K562 (cell line): Measurements from ENCODE around the gene HMCN1. TPM values are rescaled to one million over a fixed set of nuclear protein-coding genes. Genes with fewer than 3 reads are reported as not detected.

Source experiments
- polyA plus RNA-seq, 8 experiments: library from polyadenylated mRNA; depleted of rRNA in 4 of 8; stranded (reverse) in 5 of 8; unstranded in 3 of 8; fragments of >200 nt; fragmentation: Nextera tagmentation in 2 of 8; fragmentation: Illumina TruSeq in 1 of 8; extraction: Ambion mirVana in 2 of 8; extraction: Trizol in 1 of 8; gene quantifications; 2 replicates each; pipeline versions ENCODE4 v1.2.1 to v1.2.3, GENCODE V29; 2011 to 2014; ENCODE audit warnings: inconsistent platforms in 1 of 8, missing spikeins in 1 of 8
- total RNA-seq, 7 experiments: library from RNA; depleted of rRNA in 6 of 7; stranded (reverse); fragments of >200 nt in 6 of 7; fragmentation: Illumina TruSeq in 2 of 7; extraction: Trizol in 2 of 7; gene quantifications; 2 replicates each; pipeline versions ENCODE4 v1.2.1 to v1.2.3, GENCODE V29; 2011 to 2021; ENCODE audit warnings: low replicate concordance in 1 of 7
- TF ChIP-seq, protein P1 (sequence below): fragments of 200-600 bp; sonication (generic); IDR thresholded peaks from one replicate; pipeline ENCODE4 v1.6.1; 2012; ENCODE audit warnings: mild to moderate bottlenecking, low read depth, low read length, inconsistent platforms

HMCN1 gene
- total and polyA plus RNA-seq, 9 of the 15 experiments (the other 6 are each of a cell fraction or from before 2014, with no cell fraction given): 0.07 to 0.36 (median 0.21) TPM

- TF ChIP-seq, protein P1, sequence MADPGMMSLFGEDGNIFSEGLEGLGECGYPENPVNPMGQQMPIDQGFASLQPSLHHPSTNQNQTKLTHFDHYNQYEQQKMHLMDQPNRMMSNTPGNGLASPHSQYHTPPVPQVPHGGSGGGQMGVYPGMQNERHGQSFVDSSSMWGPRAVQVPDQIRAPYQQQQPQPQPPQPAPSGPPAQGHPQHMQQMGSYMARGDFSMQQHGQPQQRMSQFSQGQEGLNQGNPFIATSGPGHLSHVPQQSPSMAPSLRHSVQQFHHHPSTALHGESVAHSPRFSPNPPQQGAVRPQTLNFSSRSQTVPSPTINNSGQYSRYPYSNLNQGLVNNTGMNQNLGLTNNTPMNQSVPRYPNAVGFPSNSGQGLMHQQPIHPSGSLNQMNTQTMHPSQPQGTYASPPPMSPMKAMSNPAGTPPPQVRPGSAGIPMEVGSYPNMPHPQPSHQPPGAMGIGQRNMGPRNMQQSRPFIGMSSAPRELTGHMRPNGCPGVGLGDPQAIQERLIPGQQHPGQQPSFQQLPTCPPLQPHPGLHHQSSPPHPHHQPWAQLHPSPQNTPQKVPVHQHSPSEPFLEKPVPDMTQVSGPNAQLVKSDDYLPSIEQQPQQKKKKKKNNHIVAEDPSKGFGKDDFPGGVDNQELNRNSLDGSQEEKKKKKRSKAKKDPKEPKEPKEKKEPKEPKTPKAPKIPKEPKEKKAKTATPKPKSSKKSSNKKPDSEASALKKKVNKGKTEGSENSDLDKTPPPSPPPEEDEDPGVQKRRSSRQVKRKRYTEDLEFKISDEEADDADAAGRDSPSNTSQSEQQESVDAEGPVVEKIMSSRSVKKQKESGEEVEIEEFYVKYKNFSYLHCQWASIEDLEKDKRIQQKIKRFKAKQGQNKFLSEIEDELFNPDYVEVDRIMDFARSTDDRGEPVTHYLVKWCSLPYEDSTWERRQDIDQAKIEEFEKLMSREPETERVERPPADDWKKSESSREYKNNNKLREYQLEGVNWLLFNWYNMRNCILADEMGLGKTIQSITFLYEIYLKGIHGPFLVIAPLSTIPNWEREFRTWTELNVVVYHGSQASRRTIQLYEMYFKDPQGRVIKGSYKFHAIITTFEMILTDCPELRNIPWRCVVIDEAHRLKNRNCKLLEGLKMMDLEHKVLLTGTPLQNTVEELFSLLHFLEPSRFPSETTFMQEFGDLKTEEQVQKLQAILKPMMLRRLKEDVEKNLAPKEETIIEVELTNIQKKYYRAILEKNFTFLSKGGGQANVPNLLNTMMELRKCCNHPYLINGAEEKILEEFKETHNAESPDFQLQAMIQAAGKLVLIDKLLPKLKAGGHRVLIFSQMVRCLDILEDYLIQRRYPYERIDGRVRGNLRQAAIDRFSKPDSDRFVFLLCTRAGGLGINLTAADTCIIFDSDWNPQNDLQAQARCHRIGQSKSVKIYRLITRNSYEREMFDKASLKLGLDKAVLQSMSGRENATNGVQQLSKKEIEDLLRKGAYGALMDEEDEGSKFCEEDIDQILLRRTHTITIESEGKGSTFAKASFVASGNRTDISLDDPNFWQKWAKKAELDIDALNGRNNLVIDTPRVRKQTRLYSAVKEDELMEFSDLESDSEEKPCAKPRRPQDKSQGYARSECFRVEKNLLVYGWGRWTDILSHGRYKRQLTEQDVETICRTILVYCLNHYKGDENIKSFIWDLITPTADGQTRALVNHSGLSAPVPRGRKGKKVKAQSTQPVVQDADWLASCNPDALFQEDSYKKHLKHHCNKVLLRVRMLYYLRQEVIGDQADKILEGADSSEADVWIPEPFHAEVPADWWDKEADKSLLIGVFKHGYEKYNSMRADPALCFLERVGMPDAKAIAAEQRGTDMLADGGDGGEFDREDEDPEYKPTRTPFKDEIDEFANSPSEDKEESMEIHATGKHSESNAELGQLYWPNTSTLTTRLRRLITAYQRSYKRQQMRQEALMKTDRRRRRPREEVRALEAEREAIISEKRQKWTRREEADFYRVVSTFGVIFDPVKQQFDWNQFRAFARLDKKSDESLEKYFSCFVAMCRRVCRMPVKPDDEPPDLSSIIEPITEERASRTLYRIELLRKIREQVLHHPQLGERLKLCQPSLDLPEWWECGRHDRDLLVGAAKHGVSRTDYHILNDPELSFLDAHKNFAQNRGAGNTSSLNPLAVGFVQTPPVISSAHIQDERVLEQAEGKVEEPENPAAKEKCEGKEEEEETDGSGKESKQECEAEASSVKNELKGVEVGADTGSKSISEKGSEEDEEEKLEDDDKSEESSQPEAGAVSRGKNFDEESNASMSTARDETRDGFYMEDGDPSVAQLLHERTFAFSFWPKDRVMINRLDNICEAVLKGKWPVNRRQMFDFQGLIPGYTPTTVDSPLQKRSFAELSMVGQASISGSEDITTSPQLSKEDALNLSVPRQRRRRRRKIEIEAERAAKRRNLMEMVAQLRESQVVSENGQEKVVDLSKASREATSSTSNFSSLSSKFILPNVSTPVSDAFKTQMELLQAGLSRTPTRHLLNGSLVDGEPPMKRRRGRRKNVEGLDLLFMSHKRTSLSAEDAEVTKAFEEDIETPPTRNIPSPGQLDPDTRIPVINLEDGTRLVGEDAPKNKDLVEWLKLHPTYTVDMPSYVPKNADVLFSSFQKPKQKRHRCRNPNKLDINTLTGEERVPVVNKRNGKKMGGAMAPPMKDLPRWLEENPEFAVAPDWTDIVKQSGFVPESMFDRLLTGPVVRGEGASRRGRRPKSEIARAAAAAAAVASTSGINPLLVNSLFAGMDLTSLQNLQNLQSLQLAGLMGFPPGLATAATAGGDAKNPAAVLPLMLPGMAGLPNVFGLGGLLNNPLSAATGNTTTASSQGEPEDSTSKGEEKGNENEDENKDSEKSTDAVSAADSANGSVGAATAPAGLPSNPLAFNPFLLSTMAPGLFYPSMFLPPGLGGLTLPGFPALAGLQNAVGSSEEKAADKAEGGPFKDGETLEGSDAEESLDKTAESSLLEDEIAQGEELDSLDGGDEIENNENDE: no peak
Measured at GRCh38 chr1:186175588-186175987, 441.4 kb downstream of the HMCN1 start (continued).
